DMS53 treated with DMSO at 0.1 percent for 48 hours (cell line): ENCODE measurements around the gene VEGFD.

ENCODE experiments used
- DNase-seq: peaks from one replicate; lab custom pipeline; 2025; ENCODE audit not compliant: unreplicated experiment; lab: John Stamatoyannopoulos, UW

VEGFD gene

DNA sequence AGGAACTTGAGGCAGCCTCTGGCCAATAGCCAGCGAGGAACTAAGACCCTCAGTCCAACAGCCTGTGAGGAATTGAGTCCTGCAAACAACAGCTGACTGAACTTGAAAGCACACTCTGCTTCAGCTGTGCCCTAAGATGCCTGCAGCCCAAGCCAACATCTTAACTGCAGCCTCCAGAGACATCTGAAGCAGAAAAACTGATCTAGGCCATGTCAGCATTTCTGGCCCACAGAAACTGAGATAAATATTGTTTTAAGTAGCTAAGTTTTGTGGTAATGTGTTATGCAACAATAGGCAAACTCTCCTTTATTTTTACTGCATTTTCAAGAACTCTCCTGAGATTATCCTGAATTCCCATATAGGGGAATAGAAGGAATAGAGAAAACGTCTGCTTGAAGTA is 24.5 kb downstream of the VEGFD start:
- no peak for DNase-seq

DNA sequence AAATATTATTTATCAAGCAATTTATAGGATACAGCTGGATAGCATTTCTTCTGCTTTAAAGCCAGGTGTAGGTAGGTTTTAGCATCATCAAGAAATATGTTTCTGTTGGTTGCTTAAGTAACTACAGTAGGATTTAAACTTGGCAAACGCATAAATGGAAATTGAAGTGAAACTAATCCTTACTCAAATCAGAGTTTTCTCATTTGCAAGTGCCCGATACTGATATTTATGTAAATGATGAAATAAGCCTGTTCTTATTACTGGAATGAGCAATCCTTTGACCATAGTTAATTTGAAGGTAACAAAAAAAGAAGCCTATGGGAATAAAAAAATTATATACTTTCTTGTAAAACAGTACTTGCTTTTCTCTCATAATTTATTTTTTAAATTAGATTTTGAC is 25.7 kb downstream of the VEGFD start:
- no peak for DNase-seq

DNA sequence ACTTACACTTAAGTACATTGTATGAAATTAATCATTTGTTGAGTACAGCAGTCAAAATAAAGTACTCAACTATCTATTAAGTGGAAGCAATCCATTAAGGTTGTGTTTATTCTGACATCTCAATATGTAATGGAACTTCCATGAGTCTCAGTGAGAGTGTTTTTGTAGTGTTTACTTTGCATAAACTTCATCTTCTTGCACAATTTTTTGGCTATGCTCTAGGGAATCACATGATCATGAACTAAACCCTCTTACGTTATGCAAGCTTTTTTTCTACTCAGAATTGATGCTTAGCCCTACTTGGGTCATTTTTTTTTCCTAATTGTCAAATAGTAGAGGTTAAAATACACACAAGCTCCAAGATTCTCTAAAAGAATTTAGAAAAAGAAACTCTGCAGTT is 27.8 kb downstream of the VEGFD start:
- no peak for DNase-seq

DNA sequence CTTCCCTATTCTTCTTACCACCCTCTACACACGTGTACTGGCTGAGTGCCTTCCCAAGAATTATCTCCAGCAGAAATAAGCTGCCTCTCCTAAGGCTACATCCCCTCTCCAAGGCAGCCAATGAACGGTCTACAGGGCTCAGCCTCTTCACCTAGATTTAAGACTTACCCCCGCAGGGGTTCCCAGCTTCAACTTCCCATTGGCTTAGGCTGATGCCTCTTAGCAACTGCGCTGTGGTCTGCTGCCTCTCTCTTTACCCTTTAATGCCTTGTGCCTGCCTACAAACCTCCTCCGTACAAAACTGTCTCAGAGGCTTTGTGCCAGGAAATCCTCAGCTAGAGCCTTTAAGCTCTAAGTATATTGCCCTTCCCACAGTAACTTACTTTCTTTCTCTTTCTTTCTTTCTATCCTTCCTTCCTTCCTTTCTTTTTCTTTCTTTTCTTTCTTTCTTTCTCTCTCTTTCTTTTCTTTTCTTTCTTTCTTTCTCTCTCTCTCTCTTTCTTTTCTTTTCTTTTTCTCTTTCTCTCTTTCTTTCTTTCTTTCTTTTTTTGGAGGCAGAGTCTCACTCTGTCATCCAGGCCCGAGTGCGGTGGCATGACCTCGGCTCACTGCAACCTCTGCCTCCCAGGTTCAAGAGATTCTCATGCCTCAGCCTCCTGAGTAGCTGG is 33.8 kb downstream of the VEGFD start:
- DNase-seq = no peak

DNA sequence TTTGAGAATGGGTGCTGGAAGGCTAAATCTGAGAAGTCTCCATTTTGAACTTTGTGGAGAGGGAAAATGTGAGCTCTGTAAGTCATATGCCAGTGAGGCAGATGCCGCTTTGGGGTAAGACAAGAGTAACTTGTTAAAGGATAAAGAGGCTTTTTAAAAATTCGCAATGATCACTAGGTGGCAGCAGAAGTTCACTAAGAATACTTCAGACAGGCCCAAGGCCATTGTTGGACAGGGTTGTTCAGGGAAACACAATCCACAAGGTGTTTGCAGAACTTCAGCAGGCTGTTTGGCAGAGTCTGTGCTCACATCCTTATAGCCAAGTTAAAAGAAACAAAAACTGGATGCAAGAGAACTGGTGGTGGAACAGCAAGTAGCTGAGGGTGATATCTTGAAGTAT is 35.2 kb downstream of the VEGFD start:
- DNase-seq = peak; percentile 63

DNA sequence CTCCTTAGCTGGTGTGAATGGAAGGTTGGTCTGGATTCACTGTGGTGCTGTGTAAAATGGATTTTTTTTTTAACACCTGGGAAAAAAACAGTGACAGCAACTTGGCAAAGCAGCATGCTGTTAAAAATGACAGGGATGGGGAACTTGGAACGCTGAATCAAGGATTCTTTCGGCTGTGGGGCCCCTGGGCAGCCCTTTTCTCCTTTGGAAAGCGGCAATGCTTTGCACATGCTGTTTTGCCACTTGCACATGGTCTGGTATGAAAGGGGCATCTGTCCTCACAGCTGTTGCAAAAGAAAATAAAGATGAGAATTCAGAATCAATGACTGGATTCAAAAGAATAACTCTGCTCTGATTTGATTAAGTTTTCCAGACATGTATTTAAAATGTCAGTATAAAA is 38.2 kb downstream of the VEGFD start:
- no peak for DNase-seq

DNA sequence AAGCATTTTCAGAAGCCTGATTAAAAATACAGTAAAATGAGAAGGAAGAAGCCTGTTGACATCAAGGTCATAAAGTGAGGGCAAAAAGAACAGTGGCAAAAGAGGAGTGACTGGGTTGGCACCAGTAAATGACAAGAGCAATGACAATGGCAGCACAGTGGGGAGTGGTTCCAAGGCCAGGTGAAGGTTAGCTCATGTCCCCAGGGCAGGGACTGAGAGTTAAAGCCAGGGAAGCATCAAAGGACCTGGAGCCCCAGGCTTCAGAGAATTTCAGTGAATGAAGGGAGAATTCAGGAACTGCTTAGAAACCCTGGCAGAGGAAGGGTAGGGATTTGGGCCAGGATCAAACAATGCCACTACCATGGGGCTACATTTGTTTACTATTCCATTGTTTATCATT is 40.1 kb downstream of the VEGFD start:
- no peak for DNase-seq

DNA sequence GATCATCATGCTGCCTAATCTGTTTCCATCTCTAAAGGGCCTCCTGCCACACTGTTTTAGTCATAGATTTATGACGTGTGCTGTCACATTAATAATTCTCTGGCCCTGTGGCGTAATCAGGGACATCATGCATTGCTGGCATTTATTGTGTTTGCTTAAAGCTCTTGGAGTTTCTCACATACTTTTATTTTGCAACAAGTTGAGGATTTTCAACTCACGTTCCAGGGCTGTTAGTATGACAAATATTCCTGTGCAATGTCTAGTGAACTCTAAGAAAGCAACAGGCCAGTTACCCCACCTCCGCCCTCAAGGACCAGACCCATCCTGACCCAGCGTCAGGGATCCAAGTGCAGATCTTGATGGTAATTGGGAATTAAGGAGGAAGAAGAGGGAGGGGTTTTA is 41.1 kb downstream of the VEGFD start:
- DNase-seq = no peak

DNA sequence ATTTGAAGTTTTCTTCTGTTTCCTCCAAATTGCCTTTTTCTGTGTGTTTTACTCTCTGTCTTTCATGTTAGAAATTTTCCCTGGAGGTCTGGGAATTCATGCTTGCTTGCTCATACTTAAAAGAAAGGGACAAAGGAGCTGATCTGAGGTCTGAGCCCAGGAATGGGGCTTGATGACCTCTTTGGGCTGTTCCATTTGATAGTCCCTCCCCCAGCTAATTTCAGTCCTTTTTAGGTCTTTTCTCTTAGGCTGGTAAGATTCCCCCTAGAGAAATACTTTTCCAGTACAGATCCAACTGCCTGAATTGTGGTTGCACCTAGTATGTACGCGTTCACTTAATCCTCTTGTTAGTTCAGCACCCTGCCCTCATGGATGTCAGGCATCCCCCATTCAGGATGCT is 43.3 kb downstream of the VEGFD start:
- DNase-seq = no peak

DNA sequence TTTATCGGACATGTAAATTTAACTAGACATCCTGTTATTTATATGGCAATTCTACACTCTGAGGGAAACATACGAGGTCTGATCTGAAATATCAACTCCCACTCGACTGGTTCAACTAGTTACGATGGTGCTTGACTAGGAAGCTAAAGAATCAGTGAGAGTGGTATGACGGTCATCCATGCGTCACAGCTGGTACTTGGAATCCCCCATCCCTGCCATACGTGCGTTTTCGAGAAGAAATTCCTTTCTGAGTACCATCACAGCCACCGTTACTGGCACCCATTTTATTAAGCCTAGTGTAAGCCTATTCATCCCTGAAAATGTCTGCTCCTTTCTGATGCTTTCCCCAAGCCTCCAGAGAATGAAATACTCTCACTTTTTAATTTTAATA is 48.2 kb downstream of the VEGFD start:
- peak; percentile 53 for DNase-seq

DNA sequence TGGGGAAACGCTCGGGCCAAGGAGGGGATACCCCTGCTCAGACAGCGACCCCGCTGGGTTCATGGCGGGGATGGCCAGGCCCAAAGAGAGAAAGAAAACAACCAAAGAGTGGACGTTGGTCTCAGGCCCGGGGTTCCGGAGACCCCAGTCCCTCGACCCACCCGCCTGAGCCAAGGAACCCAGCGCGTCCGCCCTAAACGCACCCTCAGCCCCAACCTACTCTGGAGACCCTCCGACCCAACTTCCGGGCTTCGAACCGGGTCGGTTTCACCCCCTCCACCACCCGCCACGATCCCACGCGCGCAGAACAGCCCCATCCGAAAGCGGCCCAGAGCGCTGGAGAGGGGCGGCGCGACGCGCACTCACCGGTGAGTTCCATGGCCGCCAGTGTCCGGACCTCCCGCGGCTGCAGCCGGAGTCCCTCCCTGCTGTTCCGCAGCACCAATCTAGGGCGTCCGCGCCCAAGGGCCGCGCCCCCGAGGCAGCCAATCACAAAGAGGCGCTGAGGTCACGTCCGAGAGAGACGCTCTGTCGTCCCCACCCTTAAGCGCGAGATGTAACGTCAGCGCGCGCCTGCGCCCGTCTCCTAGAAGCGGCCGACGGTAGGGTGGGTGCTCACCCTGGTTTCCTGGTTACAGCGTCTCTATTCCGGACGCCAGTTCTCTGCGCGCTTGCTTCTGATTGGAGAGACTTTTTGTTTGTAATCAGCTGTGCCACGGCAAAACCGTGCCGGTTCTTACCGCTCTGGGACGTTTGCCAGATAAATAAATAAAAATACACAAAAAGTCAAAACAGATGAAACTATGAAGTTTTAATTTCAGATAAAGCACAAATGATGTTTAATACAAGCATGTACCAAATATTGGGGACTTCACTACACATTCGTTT is 48.8 kb downstream of the VEGFD start, which contains the start of gene PIGA:
PIGA (minus strand) TSS at position 389 of the 888 bp plus-strand sequence. CDS start 3,593 bp downstream, outside the sequence.
- DNase-seq = peak; percentile 87

DNA sequence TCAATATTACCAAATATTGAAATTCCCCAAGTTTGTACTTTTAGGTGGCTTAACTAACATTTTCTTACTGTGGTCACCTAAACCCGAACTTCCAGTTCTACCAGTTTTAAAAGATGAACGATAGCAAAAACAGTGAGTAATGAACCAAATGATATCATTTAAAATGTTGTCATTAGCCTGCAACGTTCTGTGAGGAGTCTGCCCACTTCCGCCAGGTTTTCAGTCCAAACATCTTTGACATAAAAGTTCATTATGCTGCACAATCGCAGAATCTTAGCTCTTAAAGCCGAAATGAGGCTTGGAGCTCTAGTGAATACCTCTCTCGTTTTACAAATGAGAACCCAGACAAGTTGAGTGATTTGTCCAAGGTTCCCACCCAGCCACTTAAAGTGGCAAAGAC is 49.7 kb downstream of the VEGFD start:
- DNase-seq = peak; percentile 1

DNA sequence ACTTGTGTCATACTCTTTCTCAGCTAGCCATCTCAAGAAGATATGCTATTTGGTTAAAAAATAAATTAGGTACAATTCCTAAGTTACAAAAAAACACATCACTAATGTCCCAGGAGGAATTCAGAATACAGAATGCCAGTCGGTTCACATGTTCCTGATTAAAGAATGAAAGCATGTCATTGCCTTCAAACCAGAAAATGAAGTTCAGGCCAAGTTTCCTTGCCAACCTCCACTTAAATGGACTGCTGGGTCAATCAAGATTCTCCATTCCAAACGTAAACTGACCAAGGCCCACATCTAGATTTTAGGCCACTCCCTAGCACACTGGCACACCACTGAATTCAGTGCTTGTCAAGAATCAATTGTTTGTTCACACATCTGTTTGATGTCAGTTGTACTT is 55.4 kb downstream of the VEGFD start:
- no peak for DNase-seq

DNA sequence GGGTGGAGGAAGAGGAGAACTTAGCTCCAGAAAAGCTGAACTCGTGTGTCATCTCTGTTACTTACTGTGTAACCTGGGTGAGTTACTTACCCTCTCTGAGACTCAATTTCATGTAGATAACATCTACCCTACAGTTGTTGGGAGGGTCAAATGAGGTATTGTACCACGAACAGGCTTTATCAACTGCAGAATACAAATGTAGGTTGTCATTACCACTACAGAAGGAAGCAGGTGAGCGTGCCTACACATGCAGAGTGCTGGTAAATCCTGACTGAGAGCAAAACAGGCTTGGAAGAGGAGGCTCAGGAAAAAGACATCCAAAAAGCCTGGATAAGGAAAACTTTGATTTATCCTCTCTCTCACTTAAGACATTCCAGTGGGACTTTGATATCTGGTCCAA is 56.1 kb downstream of the VEGFD start:
- DNase-seq = no peak

DNA sequence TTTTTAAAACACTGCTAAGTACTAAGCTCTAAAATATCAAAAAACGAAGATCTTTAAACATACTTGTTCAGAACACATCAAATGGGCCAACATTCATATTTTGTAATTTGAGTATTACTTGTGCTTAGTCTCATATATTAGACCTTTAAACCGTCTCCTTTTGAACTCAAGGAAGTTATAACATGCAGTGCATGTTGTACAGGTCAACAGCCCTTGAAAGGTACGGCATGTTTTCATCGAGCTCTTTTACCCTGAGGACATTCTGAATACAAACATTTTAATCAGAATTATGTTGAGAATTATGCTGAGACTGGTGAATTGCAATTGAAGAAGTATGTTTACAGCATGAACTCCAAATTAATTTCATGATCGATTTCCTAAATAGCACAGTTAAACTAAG is 61.7 kb downstream of the VEGFD start:
- DNase-seq = no peak

DNA sequence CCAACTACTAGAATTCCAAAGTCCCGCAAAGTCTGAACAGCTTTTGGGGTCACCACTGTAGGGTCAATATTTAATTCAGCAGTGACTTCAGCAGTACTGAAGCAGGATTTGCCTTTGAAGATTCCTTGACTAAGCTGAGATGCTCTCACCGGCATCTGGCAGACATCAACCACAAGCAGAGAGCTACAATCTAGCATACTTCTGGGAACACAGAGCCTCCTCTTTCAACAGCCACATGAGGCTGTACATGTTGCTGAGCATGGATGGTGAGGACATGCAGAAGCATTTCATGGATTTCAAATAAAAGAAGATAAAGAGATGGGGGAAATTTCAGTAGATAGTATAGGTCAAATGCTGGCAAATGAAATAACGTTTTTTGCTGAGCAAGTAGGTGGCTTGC is 62.1 kb downstream of the VEGFD start:
- no peak for DNase-seq

DNA sequence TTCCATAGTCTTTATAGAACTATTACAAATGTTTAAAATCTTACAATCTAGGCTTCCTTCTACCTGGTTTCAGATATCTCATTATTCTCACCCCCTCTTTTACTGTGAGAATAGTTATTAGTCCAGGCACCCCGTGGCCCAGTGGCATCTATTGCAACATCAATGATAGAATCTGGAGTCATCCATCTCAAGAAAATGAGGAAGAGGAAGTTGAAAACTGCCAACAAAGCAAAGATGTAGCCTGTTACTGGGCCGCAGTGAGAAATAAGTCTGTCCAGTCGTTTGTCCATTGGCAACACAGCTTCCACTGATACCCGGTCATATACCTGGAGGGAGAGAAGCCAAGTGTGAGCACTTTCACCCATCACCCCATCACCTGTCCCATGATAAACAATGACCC is 62.8 kb downstream of the VEGFD start:
- no peak for DNase-seq

DNA sequence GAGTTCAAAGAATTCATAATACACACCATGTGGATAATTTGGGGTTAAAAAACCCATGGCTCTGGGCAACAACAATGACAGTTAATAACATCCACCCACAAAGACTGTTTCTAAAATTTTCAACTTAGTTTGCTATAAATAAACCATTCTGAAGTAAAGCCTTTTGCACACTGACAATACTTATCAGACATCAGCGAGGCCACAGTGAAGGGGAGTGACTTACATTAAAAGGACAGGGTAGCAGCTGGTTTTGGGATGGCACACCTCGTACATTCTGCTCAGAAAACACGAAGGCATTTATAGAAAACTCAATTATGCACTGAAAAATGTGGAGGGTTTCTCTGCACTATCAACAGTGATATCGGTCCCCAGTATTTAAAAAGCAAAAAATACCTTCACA is 63.9 kb downstream of the VEGFD start:
- DNase-seq = no peak

DNA sequence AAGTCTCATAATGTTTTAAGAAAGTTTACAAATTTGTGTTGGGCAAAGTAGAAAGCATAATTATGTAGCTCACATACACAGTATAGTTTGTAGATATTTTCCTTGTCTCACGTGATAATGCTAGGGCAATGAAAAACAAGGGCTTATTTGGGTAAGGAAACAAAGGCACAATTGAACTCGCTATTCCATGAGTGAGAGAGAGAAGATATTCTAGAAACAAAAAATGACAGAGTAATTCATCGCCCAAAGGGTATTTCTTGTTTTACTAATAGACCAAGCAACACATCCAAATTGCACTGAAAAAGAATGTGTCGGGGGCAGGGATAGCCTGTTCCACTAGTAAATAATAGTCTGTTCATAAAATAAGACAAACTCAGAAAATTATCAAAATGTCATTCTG is 65.1 kb downstream of the VEGFD start:
- DNase-seq = no peak

DNA sequence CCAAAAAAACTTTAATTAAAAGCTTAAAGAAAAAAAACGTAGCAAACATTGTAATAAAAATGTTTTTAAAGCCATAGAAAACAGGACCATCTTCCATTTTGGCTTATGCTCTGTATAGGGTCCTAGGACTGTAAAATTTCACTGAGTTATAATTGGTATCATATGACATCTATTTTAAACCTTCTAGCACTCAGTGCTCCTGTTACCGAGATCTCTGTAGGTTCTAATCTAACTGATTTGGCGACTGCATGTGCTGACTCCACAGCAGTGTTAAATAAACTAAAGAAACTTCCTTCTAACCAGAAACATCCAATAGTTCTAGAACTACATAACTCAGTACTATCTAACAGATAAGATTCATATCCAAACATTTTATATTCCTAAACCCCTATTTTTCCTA is 68.7 kb downstream of the VEGFD start, which contains the start of gene ASB11:
ASB11 (minus strand) TSS at position 132 of the 400 bp plus-strand sequence; CDS start at position 97, 35 bp downstream.
- DNase-seq = no peak

DNA sequence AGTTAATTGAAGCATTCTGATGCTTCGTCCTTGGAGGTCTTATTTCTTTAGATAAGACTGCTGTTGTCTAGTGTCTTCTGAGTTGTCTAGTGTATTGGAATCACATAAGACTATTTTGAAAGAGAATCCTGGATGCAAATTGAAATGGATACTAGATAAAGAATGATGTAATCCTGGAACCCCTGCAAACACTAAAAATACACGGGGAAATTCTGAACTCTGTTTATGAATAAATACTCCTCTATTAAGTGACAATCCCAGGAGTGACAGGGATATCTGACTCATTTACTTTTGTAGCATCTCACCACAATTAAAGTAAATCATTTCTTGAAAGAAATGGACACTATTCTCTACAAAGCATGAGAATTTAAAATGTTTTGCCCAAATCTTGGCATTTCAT is 69.7 kb downstream of the VEGFD start:
- no peak for DNase-seq

DNA sequence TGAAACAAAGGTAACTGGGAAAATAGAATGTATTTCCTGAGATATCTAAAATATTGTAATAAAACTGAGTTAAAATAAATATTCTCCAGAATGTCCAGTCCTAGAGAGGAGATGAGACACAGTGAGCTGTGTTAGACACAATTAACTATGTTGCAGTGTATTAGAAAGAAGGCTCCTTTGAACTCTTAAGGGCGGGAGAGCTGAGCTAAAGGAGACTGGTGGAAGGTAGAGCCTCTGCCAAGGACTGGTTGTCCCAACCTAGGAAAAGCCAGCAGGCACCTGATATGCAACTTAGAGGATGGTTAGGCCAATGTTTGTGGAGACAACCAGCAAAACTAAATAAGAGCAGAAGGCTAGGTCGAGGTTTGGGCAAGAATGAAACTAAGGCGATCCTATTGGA is 73.1 kb downstream of the VEGFD start:
- no peak for DNase-seq
